ENCODE results near the gene PDHA1.

PDHA1 gene

DNA sequence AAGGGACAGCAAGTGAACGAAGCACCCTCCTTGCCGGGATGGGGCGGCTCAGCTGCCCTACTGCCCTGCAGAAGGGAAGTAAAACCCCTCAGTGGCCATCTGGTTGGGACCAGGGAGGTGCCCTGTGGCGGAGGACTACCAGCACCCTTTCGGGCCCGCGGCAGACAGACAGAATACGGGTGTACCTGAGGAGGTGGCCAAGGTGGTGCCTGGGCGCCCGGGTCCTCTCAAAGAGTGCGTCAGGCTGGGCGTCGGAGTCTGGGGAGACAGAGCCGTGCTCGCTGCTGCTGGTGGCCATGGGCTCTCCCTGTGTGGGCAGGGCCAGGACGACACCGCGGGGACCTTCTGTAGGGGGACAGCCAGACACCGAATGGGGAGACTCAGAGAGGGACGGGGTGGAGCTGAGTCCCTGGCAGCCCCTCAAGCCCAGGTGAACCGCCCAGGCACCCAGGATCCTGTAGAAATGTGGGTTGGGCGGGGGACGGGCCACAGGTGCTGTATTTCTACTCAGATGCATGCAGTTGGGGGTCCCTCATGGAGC, 29.7 kb downstream of the PDHA1 start:
- ATAC-seq: no peak
- no peak for TF ChIP-seq ARNTL (CRISPR knock-in tag; IDR thresholded peaks at IDR 0.05; ENCODE audit: borderline replicate concordance, low read depth)
- TF ChIP-seq CSDC2 (CRISPR knock-in tag; IDR thresholded peaks at IDR 0.05): no peak
- no peak for TF ChIP-seq ZFP3 (CRISPR knock-in tag; IDR thresholded peaks at IDR 0.05)
- TF ChIP-seq, protein P1, sequence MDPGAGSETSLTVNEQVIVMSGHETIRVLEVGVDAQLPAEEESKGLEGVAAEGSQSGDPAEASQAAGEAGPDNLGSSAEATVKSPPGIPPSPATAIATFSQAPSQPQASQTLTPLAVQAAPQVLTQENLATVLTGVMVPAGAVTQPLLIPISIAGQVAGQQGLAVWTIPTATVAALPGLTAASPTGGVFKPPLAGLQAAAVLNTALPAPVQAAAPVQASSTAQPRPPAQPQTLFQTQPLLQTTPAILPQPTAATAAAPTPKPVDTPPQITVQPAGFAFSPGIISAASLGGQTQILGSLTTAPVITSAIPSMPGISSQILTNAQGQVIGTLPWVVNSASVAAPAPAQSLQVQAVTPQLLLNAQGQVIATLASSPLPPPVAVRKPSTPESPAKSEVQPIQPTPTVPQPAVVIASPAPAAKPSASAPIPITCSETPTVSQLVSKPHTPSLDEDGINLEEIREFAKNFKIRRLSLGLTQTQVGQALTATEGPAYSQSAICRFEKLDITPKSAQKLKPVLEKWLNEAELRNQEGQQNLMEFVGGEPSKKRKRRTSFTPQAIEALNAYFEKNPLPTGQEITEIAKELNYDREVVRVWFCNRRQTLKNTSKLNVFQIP (CRISPR knock-in tag; IDR thresholded peaks at IDR 0.05; ENCODE audit: borderline replicate concordance, low read depth): no peak

DNA sequence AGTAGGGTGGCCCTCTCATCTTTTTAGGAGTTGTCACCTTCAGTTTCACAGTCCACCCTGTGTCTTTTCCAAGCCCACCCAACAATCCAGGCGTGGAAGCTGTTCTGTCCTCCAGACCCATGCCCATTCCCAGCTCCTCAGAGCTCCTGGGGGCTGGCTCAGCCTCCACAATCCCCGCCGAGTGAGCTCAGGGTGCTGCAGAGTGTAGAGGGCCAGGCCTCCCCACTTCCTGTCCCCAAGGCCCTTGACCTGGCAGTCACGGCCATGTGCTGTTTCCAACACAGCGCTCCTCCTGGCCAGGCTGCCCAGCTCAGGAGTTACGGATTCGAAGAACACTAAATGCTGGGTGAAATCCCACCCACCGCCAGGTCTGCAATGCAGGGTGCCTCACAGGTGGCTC, 31.8 kb downstream of the PDHA1 start:
- ATAC-seq: no peak
- TF ChIP-seq OSR1 (CRISPR knock-in tag; IDR thresholded peaks at IDR 0.05): no peak
- TF ChIP-seq, protein P2, sequence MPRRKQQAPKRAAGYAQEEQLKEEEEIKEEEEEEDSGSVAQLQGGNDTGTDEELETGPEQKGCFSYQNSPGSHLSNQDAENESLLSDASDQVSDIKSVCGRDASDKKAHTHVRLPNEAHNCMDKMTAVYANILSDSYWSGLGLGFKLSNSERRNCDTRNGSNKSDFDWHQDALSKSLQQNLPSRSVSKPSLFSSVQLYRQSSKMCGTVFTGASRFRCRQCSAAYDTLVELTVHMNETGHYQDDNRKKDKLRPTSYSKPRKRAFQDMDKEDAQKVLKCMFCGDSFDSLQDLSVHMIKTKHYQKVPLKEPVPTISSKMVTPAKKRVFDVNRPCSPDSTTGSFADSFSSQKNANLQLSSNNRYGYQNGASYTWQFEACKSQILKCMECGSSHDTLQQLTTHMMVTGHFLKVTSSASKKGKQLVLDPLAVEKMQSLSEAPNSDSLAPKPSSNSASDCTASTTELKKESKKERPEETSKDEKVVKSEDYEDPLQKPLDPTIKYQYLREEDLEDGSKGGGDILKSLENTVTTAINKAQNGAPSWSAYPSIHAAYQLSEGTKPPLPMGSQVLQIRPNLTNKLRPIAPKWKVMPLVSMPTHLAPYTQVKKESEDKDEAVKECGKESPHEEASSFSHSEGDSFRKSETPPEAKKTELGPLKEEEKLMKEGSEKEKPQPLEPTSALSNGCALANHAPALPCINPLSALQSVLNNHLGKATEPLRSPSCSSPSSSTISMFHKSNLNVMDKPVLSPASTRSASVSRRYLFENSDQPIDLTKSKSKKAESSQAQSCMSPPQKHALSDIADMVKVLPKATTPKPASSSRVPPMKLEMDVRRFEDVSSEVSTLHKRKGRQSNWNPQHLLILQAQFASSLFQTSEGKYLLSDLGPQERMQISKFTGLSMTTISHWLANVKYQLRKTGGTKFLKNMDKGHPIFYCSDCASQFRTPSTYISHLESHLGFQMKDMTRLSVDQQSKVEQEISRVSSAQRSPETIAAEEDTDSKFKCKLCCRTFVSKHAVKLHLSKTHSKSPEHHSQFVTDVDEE (CRISPR knock-in tag; IDR thresholded peaks at IDR 0.05): no peak
- TF ChIP-seq ESRRG (CRISPR knock-in tag; IDR thresholded peaks at IDR 0.05): no peak
- no peak for TF ChIP-seq ZFP30 (CRISPR knock-in tag; IDR thresholded peaks at IDR 0.05)
- no peak for TF ChIP-seq ZC3H10 (CRISPR knock-in tag; IDR thresholded peaks at IDR 0.05)
- TF ChIP-seq, protein P3, sequence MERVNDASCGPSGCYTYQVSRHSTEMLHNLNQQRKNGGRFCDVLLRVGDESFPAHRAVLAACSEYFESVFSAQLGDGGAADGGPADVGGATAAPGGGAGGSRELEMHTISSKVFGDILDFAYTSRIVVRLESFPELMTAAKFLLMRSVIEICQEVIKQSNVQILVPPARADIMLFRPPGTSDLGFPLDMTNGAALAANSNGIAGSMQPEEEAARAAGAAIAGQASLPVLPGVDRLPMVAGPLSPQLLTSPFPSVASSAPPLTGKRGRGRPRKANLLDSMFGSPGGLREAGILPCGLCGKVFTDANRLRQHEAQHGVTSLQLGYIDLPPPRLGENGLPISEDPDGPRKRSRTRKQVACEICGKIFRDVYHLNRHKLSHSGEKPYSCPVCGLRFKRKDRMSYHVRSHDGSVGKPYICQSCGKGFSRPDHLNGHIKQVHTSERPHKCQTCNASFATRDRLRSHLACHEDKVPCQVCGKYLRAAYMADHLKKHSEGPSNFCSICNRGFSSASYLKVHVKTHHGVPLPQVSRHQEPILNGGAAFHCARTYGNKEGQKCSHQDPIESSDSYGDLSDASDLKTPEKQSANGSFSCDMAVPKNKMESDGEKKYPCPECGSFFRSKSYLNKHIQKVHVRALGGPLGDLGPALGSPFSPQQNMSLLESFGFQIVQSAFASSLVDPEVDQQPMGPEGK (CRISPR knock-in tag; IDR thresholded peaks at IDR 0.05; ENCODE audit: borderline replicate concordance): no peak
- no peak for TF ChIP-seq RARB (CRISPR knock-in tag; IDR thresholded peaks at IDR 0.05)
- no peak for TF ChIP-seq ZFP3 (CRISPR knock-in tag; IDR thresholded peaks at IDR 0.05)

DNA sequence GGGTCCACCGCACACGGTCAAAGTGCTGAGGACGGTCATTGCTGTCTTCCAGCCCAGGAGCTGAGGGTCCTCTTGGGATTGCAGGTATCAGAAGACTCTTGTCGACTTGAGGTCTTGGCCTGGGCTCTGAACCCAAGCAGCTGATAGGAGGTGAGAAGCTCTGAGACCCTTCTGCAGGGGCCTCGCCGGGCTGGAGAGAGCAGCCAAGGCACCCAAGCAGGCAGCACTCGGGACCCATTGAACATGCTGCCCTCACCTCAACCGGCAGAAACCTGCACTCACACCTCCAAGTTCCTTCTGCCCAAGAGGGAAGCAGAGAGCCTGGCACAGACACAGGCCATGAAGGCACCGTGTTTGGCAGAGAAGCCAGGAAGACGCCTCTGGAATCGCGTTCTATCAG, 34.1 kb downstream of the PDHA1 start:
- TF ChIP-seq, protein P3 (CRISPR knock-in tag; IDR thresholded peaks at IDR 0.05; ENCODE audit: borderline replicate concordance): no peak
- TF ChIP-seq, protein P4, sequence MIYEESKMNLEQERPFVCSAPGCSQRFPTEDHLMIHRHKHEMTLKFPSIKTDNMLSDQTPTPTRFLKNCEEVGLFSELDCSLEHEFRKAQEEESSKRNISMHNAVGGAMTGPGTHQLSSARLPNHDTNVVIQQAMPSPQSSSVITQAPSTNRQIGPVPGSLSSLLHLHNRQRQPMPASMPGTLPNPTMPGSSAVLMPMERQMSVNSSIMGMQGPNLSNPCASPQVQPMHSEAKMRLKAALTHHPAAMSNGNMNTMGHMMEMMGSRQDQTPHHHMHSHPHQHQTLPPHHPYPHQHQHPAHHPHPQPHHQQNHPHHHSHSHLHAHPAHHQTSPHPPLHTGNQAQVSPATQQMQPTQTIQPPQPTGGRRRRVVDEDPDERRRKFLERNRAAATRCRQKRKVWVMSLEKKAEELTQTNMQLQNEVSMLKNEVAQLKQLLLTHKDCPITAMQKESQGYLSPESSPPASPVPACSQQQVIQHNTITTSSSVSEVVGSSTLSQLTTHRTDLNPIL (CRISPR knock-in tag; IDR thresholded peaks at IDR 0.05; ENCODE audit: low read depth): no peak
- TF ChIP-seq ARNTL (CRISPR knock-in tag; IDR thresholded peaks at IDR 0.05; ENCODE audit: borderline replicate concordance, low read depth): no peak
- no peak for TF ChIP-seq BACH2 (CRISPR knock-in tag; IDR thresholded peaks at IDR 0.05; ENCODE audit: borderline replicate concordance)
- TF ChIP-seq ISL1 (CRISPR knock-in tag; IDR thresholded peaks at IDR 0.05): no peak

DNA sequence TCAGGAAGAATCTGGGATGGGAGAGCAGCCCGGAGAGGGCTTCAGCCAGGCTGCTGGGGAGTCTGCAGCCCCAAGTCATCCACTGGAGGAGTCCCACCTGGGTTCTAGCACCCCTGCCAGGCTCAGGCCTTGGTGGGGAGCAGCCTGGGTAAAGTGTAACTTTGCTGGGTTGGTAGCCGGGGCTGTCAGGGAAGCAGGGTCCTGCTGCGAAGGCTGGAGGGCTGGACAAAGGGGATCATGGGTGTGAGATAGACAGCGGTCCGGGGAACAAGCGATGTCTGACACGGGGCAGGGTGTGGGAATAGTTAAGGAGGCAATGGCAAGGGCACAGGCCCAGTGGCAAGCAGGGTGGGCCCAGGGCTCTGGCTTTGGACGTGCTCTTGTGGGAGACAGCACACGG, 37.6 kb downstream of the PDHA1 start:
- ATAC-seq: no peak
- TF ChIP-seq TCF4 (CRISPR knock-in tag; IDR thresholded peaks at IDR 0.05; ENCODE audit: borderline replicate concordance): no peak
- TF ChIP-seq, protein P3 (CRISPR knock-in tag; IDR thresholded peaks at IDR 0.05; ENCODE audit: borderline replicate concordance): no peak
- no peak for TF ChIP-seq ZC3H10 (CRISPR knock-in tag; IDR thresholded peaks at IDR 0.05)
- TF ChIP-seq OSR1 (CRISPR knock-in tag; IDR thresholded peaks at IDR 0.05): no peak
- TF ChIP-seq, protein P2 (CRISPR knock-in tag; IDR thresholded peaks at IDR 0.05): no peak
- no peak for TF ChIP-seq ZFP3 (CRISPR knock-in tag; IDR thresholded peaks at IDR 0.05)
- TF ChIP-seq, protein P5, sequence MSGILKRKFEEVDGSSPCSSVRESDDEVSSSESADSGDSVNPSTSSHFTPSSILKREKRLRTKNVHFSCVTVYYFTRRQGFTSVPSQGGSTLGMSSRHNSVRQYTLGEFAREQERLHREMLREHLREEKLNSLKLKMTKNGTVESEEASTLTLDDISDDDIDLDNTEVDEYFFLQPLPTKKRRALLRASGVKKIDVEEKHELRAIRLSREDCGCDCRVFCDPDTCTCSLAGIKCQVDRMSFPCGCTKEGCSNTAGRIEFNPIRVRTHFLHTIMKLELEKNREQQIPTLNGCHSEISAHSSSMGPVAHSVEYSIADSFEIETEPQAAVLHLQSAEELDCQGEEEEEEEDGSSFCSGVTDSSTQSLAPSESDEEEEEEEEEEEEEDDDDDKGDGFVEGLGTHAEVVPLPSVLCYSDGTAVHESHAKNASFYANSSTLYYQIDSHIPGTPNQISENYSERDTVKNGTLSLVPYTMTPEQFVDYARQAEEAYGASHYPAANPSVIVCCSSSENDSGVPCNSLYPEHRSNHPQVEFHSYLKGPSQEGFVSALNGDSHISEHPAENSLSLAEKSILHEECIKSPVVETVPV (CRISPR knock-in tag; IDR thresholded peaks at IDR 0.05): no peak
- TF ChIP-seq, protein P4 (CRISPR knock-in tag; IDR thresholded peaks at IDR 0.05; ENCODE audit: low read depth): no peak

More for the DNA sequence above, 34.1 kb downstream of the PDHA1 start:
- ATAC-seq: no peak
